Nephron (organoid): ENCODE results near the gene LIPA.

ENCODE experiments used
- H3K27ac Mint-ChIP-seq, 3 experiments: 2 replicates each; pipeline ENCODE4 v1.8.0; 2020; ENCODE audit warnings: mixed read lengths in 3 of 3, mild to moderate bottlenecking in 2 of 3, moderate library complexity in 1 of 3
- H3K27me3 Mint-ChIP-seq: 2 replicates; pipeline ENCODE4 v1.8.0; 2021; ENCODE audit warnings: low read depth, mild to moderate bottlenecking, moderate library complexity, mixed read lengths
- H3K36me3 Mint-ChIP-seq: 2 replicates; pipeline ENCODE4 v1.8.0; 2020; ENCODE audit warnings: low read depth, mixed read lengths
- H3K4me1 Mint-ChIP-seq: 2 replicates; pipeline ENCODE4 v1.8.0; 2020; ENCODE audit warnings: mixed read lengths
- H3K4me3 Mint-ChIP-seq, 3 experiments: 2 replicates each; pipeline ENCODE4 v1.8.0; 2020; ENCODE audit warnings: mild to moderate bottlenecking in 3 of 3, mixed read lengths in 3 of 3, moderate library complexity in 2 of 3
- H3K9me3 Mint-ChIP-seq: 2 replicates; pipeline ENCODE4 v1.8.0; 2020; ENCODE audit warnings: mixed read lengths
- CTCF ChIP-seq, 3 experiments: fragments of 200-600 bp; sonication (generic); IDR thresholded peaks; one replicate each; pipeline ENCODE4 v1.5.0; 2021; ENCODE audit warnings: antibody characterized with exemption in 3 of 3; ENCODE audit not compliant: unreplicated experiment in 3 of 3

Gene LIPA

DNA sequence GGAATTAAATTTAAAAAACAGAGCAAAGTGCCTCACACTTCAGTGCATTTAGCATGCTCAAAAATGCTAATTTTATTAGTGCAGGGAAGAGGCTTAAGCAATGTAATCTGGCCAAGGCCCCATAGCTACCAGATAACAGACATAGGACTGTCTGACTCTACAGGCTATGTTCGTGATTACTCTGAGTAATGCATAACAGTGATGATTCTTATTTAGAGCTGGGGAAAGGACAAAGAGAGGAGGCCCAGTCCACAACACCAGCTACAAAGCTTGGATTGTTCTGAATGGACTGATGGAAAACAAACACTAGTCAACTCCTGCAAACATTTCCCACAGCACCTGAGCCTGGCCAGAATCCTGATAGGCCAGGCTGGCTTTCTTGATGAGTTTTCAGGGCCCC lies 36.1 kb downstream of the LIPA start:
- Mint-ChIP-seq H3K27ac (no peak overlapping the region), H3K36me3 (no peaks in the 10 kb centered on the region), H3K4me3 (no peak overlapping the region), H3K9me3 (no peaks in the 10 kb centered on the region), H3K27me3 (no peaks in the 10 kb centered on the region), H3K4me1 (peaks cover 8% of the 10 kb centered on the region)
- TF ChIP-seq CTCF (IDR thresholded peaks at IDR 0.05; ENCODE audit: unreplicated experiment in 3 of 3) = no peak

DNA sequence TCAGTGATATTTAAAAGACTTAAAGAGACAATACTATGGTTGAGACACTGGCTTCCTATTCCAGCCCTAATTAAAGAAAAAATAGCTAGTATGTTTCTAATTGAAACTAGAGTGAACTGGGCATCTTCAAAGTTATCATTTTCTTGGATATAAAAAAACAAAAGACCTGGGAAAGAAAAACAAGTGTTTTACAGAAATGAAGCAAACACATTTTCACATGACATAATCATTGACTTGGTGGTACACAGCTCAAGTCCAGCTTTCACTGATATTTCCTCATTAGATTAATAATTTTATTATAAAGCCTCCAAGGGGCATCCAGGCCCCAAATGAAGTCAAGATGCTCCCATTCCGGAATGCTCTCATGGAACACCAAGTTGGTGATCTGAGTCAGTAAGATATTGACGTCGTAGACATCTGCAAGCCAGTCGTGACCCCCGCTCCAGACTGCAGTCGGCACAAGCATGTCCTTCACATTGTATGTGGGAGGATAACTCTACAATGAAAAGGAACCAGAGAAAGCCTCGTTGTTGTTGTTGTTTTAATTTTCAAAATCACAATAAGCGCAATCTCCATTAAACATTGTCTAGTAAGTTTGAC lies 36.9 kb downstream of the LIPA start:
- Mint-ChIP-seq H3K4me3 (no peak overlapping the region), H3K27ac (no peak overlapping the region), H3K36me3 (no peaks in the 10 kb centered on the region), H3K4me1 (peaks cover 8% of the 10 kb centered on the region), H3K9me3 (no peaks in the 10 kb centered on the region), H3K27me3 (no peaks in the 10 kb centered on the region)
- TF ChIP-seq CTCF (IDR thresholded peaks at IDR 0.05; ENCODE audit: unreplicated experiment in 3 of 3) = no peak

DNA sequence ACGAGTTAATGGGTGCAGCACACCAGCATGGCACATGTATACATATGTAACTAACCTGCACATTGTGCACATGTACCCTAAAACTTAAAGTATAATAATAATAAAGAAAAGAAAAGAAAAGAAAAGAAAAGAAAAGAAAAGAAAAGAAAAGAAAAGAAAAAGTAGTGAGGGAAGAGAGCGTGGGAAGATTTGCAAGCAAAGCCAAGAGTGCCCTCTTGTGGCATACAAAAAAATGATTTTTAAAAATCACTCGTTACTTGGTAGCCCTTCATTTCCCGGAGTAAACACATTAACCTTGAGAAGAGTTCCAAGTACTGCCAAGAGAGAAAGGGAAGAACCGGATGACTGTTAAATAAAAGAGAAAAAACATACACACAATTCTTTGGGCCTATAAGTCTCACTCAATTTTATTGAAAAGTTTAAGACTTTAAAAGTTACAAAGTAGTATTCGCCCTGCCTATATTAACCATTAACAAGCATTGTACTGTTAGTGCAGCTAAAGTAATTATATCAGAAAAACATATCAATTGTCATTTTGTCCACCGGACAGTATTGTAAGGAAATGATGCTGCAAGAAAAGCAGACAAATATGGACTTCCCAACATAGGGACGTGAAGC lies 38.3 kb downstream of the LIPA start:
- no peaks in the 10 kb centered on the region for H3K27me3 Mint-ChIP-seq
- no peak overlapping the region for H3K4me3 Mint-ChIP-seq
- H3K27ac Mint-ChIP-seq = no peak overlapping the region
- H3K4me1 Mint-ChIP-seq = peaks cover 8% of the 10 kb centered on the region
- no peaks in the 10 kb centered on the region for H3K9me3 Mint-ChIP-seq
- no peaks in the 10 kb centered on the region for H3K36me3 Mint-ChIP-seq
- TF ChIP-seq CTCF (IDR thresholded peaks at IDR 0.05; ENCODE audit: unreplicated experiment in 3 of 3) = peak; percentile 63 to 67 (median 64)

DNA sequence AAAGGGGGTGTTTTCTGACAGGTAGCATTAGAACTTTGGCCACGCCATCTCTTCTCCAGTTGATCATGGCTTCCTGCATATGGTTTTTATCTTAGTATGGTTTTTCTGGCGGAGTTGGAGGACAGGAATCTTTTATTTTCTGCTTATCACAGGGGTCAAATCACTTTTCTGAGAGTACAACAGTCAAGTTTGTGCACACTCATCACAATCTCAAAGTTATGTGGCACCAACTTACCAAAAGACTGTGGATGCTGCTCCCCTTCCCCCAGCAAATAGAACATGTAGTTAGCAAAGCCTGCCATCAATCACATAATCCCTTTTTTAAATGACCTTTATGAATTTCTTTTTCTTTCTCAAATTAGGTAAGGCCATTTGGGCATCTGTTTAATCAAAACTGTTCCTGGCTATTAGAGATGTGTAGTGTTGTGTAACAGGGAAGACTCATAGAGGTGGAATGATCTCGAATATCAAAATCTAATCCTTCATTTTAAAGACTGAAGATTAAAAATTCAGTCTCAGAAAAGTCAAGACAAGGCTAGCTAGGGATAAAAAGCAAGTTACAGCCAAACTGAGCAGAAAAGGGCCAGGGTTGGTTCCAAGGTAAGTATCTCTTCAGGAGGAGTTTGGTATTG lies 40.7 kb downstream of the LIPA start:
- no peaks in the 10 kb centered on the region for H3K36me3 Mint-ChIP-seq
- no peak overlapping the region for H3K4me3 Mint-ChIP-seq
- peaks cover 11% of the 10 kb centered on the region for H3K4me1 Mint-ChIP-seq
- no peak overlapping the region for H3K27ac Mint-ChIP-seq
- no peaks in the 10 kb centered on the region for H3K27me3 Mint-ChIP-seq
- no peaks in the 10 kb centered on the region for H3K9me3 Mint-ChIP-seq
- no peak for TF ChIP-seq CTCF (IDR thresholded peaks at IDR 0.05; ENCODE audit: unreplicated experiment in 3 of 3)

DNA sequence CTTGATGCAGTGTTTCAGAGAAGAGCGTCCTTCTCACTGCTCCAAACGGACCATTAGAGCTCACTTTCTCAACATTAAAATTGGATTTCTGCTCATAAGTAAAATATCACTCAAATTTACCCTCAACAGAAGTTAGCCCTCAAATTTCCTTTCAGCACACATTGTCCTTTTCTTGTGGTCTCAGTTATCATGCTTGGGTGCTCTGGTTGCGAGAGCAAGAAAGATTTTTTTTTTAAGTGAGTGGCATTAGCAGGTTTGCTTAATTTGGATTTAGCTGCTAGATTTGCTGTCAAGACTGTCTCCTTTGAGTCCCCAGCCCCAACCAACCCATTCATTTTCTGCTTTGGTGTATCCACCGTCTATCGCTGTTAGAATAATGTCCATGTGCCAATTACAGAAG lies 41.9 kb downstream of the LIPA start:
- peaks cover 16% of the 10 kb centered on the region for H3K4me1 Mint-ChIP-seq
- no peak overlapping the region for H3K27ac Mint-ChIP-seq
- no peak for TF ChIP-seq CTCF (IDR thresholded peaks at IDR 0.05; ENCODE audit: unreplicated experiment in 3 of 3)
- H3K9me3 Mint-ChIP-seq = no peaks in the 10 kb centered on the region
- H3K36me3 Mint-ChIP-seq = no peaks in the 10 kb centered on the region
- H3K27me3 Mint-ChIP-seq = no peaks in the 10 kb centered on the region
- H3K4me3 Mint-ChIP-seq = peak overlapping the region in 2 of 3 experiments; percentile 10 to 47
